WI38 (cell line): ENCODE measurements around the gene ITPR1.

Experiments
- H3K4me3 ChIP-seq: 2 replicates; pipeline ENCODE4 v1.5.1; 2011; ENCODE audit warnings: low read depth, mild to moderate bottlenecking, control low read depth, low read length
- TF ChIP-seq, protein P1 (sequence below): IDR thresholded peaks from 2 replicates; pipeline ENCODE4 v1.5.1; 2012; ENCODE audit warnings: low read depth, mild to moderate bottlenecking, control low read depth, low read length

The ITPR1 gene

GRCh38 chr3:4614927-4615326 is 121.8 kb downstream of the ITPR1 start:
- TF ChIP-seq, protein P1, sequence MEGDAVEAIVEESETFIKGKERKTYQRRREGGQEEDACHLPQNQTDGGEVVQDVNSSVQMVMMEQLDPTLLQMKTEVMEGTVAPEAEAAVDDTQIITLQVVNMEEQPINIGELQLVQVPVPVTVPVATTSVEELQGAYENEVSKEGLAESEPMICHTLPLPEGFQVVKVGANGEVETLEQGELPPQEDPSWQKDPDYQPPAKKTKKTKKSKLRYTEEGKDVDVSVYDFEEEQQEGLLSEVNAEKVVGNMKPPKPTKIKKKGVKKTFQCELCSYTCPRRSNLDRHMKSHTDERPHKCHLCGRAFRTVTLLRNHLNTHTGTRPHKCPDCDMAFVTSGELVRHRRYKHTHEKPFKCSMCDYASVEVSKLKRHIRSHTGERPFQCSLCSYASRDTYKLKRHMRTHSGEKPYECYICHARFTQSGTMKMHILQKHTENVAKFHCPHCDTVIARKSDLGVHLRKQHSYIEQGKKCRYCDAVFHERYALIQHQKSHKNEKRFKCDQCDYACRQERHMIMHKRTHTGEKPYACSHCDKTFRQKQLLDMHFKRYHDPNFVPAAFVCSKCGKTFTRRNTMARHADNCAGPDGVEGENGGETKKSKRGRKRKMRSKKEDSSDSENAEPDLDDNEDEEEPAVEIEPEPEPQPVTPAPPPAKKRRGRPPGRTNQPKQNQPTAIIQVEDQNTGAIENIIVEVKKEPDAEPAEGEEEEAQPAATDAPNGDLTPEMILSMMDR, result no peak
- no peak overlapping the region for H3K4me3 ChIP-seq

GRCh38 chr3:4615750-4616149 is 122.6 kb downstream of the ITPR1 start:
- H3K4me3 ChIP-seq, result no peak overlapping the region
- TF ChIP-seq, protein P1, result no peak

GRCh38 chr3:4623421-4623999 is 130.4 kb downstream of the ITPR1 start:
- TF ChIP-seq, protein P1, result no peak
- no peak overlapping the region for H3K4me3 ChIP-seq

- H3K4me3 ChIP-seq, result no peak overlapping the region
- TF ChIP-seq, protein P1, result no peak
Measured at GRCh38 chr3:4627651-4628375, 134.7 kb downstream of the ITPR1 start.

GRCh38 chr3:4629095-4630007 is 136.2 kb downstream of the ITPR1 start:
- TF ChIP-seq, protein P1, result no peak
- H3K4me3 ChIP-seq, result no peak overlapping the region

DNA sequence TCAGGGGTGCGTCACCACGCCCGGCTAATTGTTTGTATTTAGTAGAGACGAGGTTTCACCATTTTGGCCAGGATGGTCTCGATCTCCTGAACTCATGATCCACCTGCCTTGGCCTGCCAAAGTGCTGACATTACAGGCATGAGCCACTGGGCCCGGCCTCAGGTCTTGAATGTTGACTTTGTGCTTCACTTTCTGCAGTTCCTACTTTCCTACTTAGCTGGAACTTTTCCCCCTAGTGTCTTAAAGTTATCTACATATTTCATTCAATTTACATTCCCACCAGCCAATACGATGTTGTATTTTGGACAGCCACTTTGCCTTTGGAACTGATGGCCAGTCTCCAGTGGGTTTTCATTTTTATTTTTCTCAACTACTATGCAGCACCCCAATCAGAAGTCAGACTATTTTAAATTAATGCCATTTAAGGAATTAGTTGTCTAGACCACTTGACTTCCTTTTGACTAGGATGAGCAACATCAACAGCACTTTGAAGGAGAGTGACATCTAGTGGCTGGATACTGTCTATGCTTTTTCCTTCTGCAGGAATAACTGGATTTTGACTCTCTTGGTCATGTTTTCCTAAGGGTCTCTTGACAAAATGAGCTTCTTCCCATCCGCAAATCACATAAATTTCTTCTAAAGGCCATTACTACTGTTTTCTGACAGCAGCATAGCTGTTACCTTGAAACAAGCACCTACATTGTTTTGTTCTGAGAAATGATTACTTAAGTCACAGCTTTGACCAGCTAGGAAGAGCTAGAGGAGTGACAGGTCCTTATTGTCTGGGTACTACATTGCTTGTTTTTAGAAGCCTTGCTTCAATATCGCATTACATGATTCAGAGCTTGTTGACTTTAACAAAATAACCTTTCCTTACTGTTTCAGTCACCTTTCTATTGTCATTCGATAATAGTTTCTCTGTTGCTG is 140.2 kb downstream of the ITPR1 start:
- H3K4me3 ChIP-seq, result no peak overlapping the region
- TF ChIP-seq, protein P1, result peak; percentile 71
